ENCODE data around the gene HSD11B1L.

The HSD11B1L gene

GRCh38 chr19:5680437-5681368 lies at the start of gene HSD11B1L, which contains the start of gene MICOS13:
Gene HSD11B1L, plus strand, starts transcription at chr19:5681027. Its CDS starts 3,806 bp downstream, at chr19:5684833.
Gene MICOS13, minus strand, starts transcription at chr19:5680516. Its CDS starts 30 bp downstream, at chr19:5680486.
- Histone ChIP-seq H3K9me3 (ENCODE audit: low read length) (no peaks in the 10 kb centered on the region), H3K27me3 (ENCODE audit: control insufficient read depth in 1 of 2, insufficient read depth in 2 of 2, low read length in 2 of 2) (no peaks in the 10 kb centered on the region), H3K27ac (ENCODE audit: low read depth, low read length) (peak within 1 kb of the TSS; percentile 94), H3K4me3 (ENCODE audit: low read depth in 1 of 2, low read length in 2 of 2) (peak within 1 kb of the TSS; percentile 90 to 91), H3K36me3 (ENCODE audit: insufficient read depth, low read length) (no peaks in the 10 kb centered on the region), H3K9ac (ENCODE audit: low read length) (peak within 1 kb of the TSS; percentile 90), H3K4me1 (ENCODE audit: insufficient read depth, low read length) (peaks cover 16% of the 10 kb centered on the region)

DNA sequence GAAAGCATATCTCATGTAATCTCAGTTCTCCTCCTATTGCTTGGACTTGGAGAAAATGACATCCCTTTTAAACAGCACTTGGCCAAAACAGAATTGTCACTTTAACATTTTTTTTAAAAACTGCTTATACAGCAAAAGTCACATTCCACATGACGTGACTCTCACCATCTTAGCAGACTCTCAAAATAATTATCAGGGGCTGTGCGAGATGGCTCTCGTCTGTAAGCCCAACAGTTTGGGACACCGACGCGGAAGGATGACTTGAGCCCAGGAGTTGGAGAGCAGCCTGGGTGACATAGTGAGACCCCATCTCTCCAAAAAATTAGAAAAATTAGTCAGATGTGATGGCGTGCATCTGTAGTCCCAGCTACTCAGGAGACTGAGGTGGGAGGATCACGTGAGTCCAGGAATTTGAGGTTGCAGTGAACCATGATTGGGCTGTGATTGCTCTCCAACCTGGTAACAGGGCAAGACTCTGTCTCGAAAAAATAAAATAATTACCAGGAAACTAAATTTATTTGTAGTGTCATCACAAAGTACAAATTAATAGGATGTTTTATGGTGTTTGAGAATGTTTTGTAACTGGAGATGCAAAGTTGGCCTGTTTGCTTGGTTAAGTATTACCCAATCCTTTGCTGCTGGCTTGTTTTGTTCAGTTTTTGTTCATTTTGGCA lies 49.1 kb upstream of the HSD11B1L start:
- H3K27me3 ChIP-seq (ENCODE audit: control insufficient read depth in 1 of 2, insufficient read depth in 2 of 2, low read length in 2 of 2): no peaks in the 10 kb centered on the region
- H3K27ac ChIP-seq (ENCODE audit: low read depth, low read length): no peak overlapping the region
- no peak overlapping the region for H3K9ac ChIP-seq (ENCODE audit: low read length)
- no peak overlapping the region for H3K4me3 ChIP-seq (ENCODE audit: low read depth in 1 of 2, low read length in 2 of 2)
- peaks cover 35% of the 10 kb centered on the region for H3K36me3 ChIP-seq (ENCODE audit: insufficient read depth, low read length)
- H3K4me1 ChIP-seq (ENCODE audit: insufficient read depth, low read length): peaks cover 59% of the 10 kb centered on the region
- no peaks in the 10 kb centered on the region for H3K9me3 ChIP-seq (ENCODE audit: low read length)

DNA sequence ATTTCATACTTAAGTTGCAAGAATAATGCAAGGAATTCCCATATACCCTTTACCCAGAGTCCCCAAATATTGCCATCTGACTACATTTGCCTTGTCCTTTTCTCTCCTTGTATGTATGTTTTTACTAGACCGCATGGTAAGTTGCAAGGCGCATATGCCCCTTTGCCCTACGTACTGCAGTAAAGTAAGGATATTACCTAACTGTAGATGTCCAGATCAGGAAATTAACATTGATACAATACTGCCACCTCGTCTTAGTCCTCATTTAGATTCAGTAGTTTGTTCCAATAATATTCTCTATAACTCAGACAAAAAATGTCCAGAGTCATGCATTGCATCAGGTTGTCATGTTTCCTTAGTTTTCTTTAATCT lies 48.6 kb upstream of the HSD11B1L start:
- Histone ChIP-seq H3K4me3 (ENCODE audit: low read depth in 1 of 2, low read length in 2 of 2) (no peak overlapping the region), H3K36me3 (ENCODE audit: insufficient read depth, low read length) (peaks cover 30% of the 10 kb centered on the region), H3K9me3 (ENCODE audit: low read length) (no peaks in the 10 kb centered on the region), H3K27me3 (ENCODE audit: control insufficient read depth in 1 of 2, insufficient read depth in 2 of 2, low read length in 2 of 2) (no peaks in the 10 kb centered on the region), H3K27ac (ENCODE audit: low read depth, low read length) (no peak overlapping the region), H3K9ac (ENCODE audit: low read length) (no peak overlapping the region), H3K4me1 (ENCODE audit: insufficient read depth, low read length) (peaks cover 55% of the 10 kb centered on the region)

DNA sequence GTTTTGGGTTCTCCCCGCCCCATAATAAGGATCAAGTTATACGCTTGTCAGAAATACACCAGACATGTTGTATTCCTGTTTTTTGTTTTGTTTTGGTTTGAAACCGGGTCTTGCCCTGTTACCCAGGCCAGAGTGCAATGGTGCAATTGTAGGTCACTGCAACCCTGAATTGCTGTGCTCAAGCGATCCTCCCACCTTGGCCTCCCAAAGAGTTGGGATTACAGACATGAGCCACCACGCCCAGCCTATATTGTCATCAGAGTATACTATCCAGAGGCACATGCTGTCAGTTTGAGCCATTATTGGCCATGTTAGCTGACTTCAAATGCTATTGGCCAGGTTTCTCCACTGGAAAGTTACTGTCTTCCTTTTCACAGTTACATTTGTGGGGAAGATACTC lies 48.2 kb upstream of the HSD11B1L start:
- H3K9me3 ChIP-seq (ENCODE audit: low read length): no peaks in the 10 kb centered on the region
- no peak overlapping the region for H3K27ac ChIP-seq (ENCODE audit: low read depth, low read length)
- peaks cover 55% of the 10 kb centered on the region for H3K4me1 ChIP-seq (ENCODE audit: insufficient read depth, low read length)
- no peak overlapping the region for H3K4me3 ChIP-seq (ENCODE audit: low read depth in 1 of 2, low read length in 2 of 2)
- no peak overlapping the region for H3K9ac ChIP-seq (ENCODE audit: low read length)
- H3K36me3 ChIP-seq (ENCODE audit: insufficient read depth, low read length): peaks cover 25% of the 10 kb centered on the region
- no peaks in the 10 kb centered on the region for H3K27me3 ChIP-seq (ENCODE audit: control insufficient read depth in 1 of 2, insufficient read depth in 2 of 2, low read length in 2 of 2)

DNA sequence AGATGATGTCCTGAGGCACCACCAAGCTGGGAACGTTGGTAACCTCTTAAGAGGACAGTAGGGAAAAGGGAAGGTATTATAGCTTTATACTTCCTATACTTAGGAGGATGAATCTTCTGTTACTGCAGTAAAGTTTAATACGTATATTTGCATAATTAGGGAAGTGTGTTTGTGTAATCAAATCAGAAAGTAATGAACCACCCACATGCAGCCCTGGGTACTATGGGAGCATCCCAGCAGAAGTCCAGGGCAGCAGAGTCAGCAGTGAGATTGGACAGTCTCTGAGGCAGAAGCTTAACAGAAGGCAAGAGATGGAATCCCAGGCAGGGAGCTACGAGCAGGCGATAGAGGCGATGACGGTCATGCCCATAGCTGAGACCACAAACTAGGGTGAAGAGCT lies 45.4 kb upstream of the HSD11B1L start:
- Histone ChIP-seq H3K9ac (ENCODE audit: low read length) (no peak overlapping the region), H3K27me3 (ENCODE audit: control insufficient read depth in 1 of 2, insufficient read depth in 2 of 2, low read length in 2 of 2) (no peaks in the 10 kb centered on the region), H3K36me3 (ENCODE audit: insufficient read depth, low read length) (no peaks in the 10 kb centered on the region), H3K4me3 (ENCODE audit: low read depth in 1 of 2, low read length in 2 of 2) (no peak overlapping the region), H3K27ac (ENCODE audit: low read depth, low read length) (no peak overlapping the region), H3K9me3 (ENCODE audit: low read length) (no peaks in the 10 kb centered on the region), H3K4me1 (ENCODE audit: insufficient read depth, low read length) (peaks cover 36% of the 10 kb centered on the region)

GRCh38 chr19:5637971-5638370 lies 42.9 kb upstream of the HSD11B1L start:
- Histone ChIP-seq H3K36me3 (ENCODE audit: insufficient read depth, low read length) (peaks cover 17% of the 10 kb centered on the region), H3K4me1 (ENCODE audit: insufficient read depth, low read length) (peaks cover 18% of the 10 kb centered on the region), H3K9me3 (ENCODE audit: low read length) (no peaks in the 10 kb centered on the region), H3K27ac (ENCODE audit: low read depth, low read length) (no peak overlapping the region), H3K27me3 (ENCODE audit: control insufficient read depth in 1 of 2, insufficient read depth in 2 of 2, low read length in 2 of 2) (no peaks in the 10 kb centered on the region), H3K4me3 (ENCODE audit: low read depth in 1 of 2, low read length in 2 of 2) (no peak overlapping the region), H3K9ac (ENCODE audit: low read length) (no peak overlapping the region)

- Histone ChIP-seq H3K36me3 (ENCODE audit: insufficient read depth, low read length) (peaks cover 29% of the 10 kb centered on the region), H3K4me1 (ENCODE audit: insufficient read depth, low read length) (peaks cover 10% of the 10 kb centered on the region), H3K27ac (ENCODE audit: low read depth, low read length) (no peak overlapping the region), H3K4me3 (ENCODE audit: low read depth in 1 of 2, low read length in 2 of 2) (no peak overlapping the region), H3K9ac (ENCODE audit: low read length) (no peak overlapping the region), H3K9me3 (ENCODE audit: low read length) (no peaks in the 10 kb centered on the region), H3K27me3 (ENCODE audit: control insufficient read depth in 1 of 2, insufficient read depth in 2 of 2, low read length in 2 of 2) (no peaks in the 10 kb centered on the region)
Measured at GRCh38 chr19:5641171-5641570, 39.7 kb upstream of the HSD11B1L start.

- Histone ChIP-seq H3K27me3 (ENCODE audit: control insufficient read depth in 1 of 2, insufficient read depth in 2 of 2, low read length in 2 of 2) (no peaks in the 10 kb centered on the region), H3K27ac (ENCODE audit: low read depth, low read length) (no peak overlapping the region), H3K9ac (ENCODE audit: low read length) (no peak overlapping the region), H3K4me3 (ENCODE audit: low read depth in 1 of 2, low read length in 2 of 2) (no peak overlapping the region), H3K4me1 (ENCODE audit: insufficient read depth, low read length) (peaks cover 8% of the 10 kb centered on the region), H3K9me3 (ENCODE audit: low read length) (no peaks in the 10 kb centered on the region), H3K36me3 (ENCODE audit: insufficient read depth, low read length) (peaks cover 39% of the 10 kb centered on the region)
Measured at GRCh38 chr19:5642204-5642603, 38.6 kb upstream of the HSD11B1L start.

DNA sequence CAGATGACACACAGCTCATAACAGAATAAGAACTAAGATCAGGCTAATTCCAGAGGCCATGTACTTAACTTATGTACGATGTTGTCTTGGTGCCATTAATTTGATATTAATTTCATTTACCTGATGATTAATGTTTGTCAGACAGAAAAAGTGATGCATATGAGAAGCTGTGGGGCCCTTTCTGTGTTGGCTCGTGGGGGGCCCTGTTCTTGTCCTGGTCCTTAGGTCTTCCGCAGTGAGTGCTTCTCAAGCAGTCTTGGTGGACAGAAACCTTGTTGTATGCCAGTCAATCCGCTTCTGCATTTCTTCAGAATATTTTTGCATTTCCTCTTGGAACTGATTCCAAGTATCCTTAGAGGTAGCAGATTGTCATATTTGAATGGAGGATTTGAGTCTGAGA lies 37.8 kb upstream of the HSD11B1L start:
- no peaks in the 10 kb centered on the region for H3K27me3 ChIP-seq (ENCODE audit: control insufficient read depth in 1 of 2, insufficient read depth in 2 of 2, low read length in 2 of 2)
- H3K27ac ChIP-seq (ENCODE audit: low read depth, low read length): no peak overlapping the region
- H3K4me1 ChIP-seq (ENCODE audit: insufficient read depth, low read length): no peaks in the 10 kb centered on the region
- no peak overlapping the region for H3K4me3 ChIP-seq (ENCODE audit: low read depth in 1 of 2, low read length in 2 of 2)
- no peaks in the 10 kb centered on the region for H3K9me3 ChIP-seq (ENCODE audit: low read length)
- no peak overlapping the region for H3K9ac ChIP-seq (ENCODE audit: low read length)
- H3K36me3 ChIP-seq (ENCODE audit: insufficient read depth, low read length): peaks cover 47% of the 10 kb centered on the region

DNA sequence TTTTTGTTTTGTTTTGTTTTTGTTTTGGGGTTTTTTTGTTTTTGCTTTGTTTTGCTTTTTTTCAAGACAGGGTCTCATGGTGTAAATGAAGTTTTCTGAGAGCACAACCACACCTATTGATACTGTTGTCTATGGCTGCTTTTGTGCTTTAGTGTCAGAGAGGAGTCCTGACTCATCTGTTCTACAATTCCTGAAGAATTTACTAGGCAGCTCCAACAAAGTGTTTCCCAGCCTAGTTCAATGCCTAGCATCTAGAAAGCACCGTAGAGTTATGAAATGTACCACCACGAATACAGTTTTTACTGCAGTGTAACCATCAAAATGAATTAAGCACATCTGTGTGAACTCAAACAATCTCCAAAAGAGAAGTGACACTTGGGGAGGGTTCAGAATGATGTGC lies 36.8 kb upstream of the HSD11B1L start:
- Histone ChIP-seq H3K9ac (ENCODE audit: low read length) (no peak overlapping the region), H3K27me3 (ENCODE audit: control insufficient read depth in 1 of 2, insufficient read depth in 2 of 2, low read length in 2 of 2) (no peaks in the 10 kb centered on the region), H3K4me1 (ENCODE audit: insufficient read depth, low read length) (no peaks in the 10 kb centered on the region), H3K4me3 (ENCODE audit: low read depth in 1 of 2, low read length in 2 of 2) (no peak overlapping the region), H3K36me3 (ENCODE audit: insufficient read depth, low read length) (peaks cover 53% of the 10 kb centered on the region), H3K27ac (ENCODE audit: low read depth, low read length) (no peak overlapping the region), H3K9me3 (ENCODE audit: low read length) (no peaks in the 10 kb centered on the region)

GRCh38 chr19:5645409-5645808 lies 35.4 kb upstream of the HSD11B1L start:
- Histone ChIP-seq H3K27me3 (ENCODE audit: control insufficient read depth in 1 of 2, insufficient read depth in 2 of 2, low read length in 2 of 2) (no peaks in the 10 kb centered on the region), H3K27ac (ENCODE audit: low read depth, low read length) (no peak overlapping the region), H3K4me3 (ENCODE audit: low read depth in 1 of 2, low read length in 2 of 2) (no peak overlapping the region), H3K4me1 (ENCODE audit: insufficient read depth, low read length) (no peaks in the 10 kb centered on the region), H3K36me3 (ENCODE audit: insufficient read depth, low read length) (peaks cover 62% of the 10 kb centered on the region), H3K9me3 (ENCODE audit: low read length) (no peaks in the 10 kb centered on the region), H3K9ac (ENCODE audit: low read length) (no peak overlapping the region)
